Chondrocyte (in vitro differentiated cells): ENCODE measurements around the gene SORT1. TPM values are rescaled to one million over a fixed set of nuclear protein-coding genes. Genes with fewer than 3 reads are reported as not detected.

Experiments used
- DNase-seq: peaks from one replicate; pipeline ENCODE4 v3.0.0; 2021; ENCODE audit warnings: mixed read lengths, low spot score
- H3K27ac Mint-ChIP-seq: one replicate; pipeline ENCODE4 v1.8.0; 2021; ENCODE audit warnings: mild to moderate bottlenecking, moderate library complexity, mixed read lengths; ENCODE audit not compliant: unreplicated experiment
- H3K27me3 Mint-ChIP-seq: 2 replicates; pipeline ENCODE4 v1.8.0; 2021; ENCODE audit warnings: low read depth, mixed read lengths
- H3K36me3 Mint-ChIP-seq: 2 replicates; pipeline ENCODE4 v1.8.0; 2021; ENCODE audit warnings: low read depth, mixed read lengths
- H3K4me1 Mint-ChIP-seq: 2 replicates; pipeline ENCODE4 v1.8.0; 2021; ENCODE audit warnings: low read depth, mild to moderate bottlenecking, mixed read lengths
- H3K4me3 Mint-ChIP-seq: one replicate; pipeline ENCODE4 v1.8.0; 2021; ENCODE audit warnings: mild to moderate bottlenecking, moderate library complexity, mixed read lengths; ENCODE audit not compliant: unreplicated experiment
- H3K9me3 Mint-ChIP-seq: 2 replicates; pipeline ENCODE4 v1.8.0; 2021; ENCODE audit warnings: low read depth, mixed read lengths
- total RNA-seq: library from RNA; stranded (reverse); gene quantifications from 3 replicates; pipeline ENCODE4 v1.2.1, GENCODE V29; 2021
- TF ChIP-seq, protein P1 (sequence below): fragments of 200-600 bp; sonication (generic); IDR thresholded peaks from 2 replicates; pipeline ENCODE4 v1.5.0; 2021; ENCODE audit warnings: antibody characterized with exemption, mild to moderate bottlenecking, moderate library complexity

SORT1 gene
- total RNA-seq, 1 donor from 2014 or later = 107 TPM

DNA sequence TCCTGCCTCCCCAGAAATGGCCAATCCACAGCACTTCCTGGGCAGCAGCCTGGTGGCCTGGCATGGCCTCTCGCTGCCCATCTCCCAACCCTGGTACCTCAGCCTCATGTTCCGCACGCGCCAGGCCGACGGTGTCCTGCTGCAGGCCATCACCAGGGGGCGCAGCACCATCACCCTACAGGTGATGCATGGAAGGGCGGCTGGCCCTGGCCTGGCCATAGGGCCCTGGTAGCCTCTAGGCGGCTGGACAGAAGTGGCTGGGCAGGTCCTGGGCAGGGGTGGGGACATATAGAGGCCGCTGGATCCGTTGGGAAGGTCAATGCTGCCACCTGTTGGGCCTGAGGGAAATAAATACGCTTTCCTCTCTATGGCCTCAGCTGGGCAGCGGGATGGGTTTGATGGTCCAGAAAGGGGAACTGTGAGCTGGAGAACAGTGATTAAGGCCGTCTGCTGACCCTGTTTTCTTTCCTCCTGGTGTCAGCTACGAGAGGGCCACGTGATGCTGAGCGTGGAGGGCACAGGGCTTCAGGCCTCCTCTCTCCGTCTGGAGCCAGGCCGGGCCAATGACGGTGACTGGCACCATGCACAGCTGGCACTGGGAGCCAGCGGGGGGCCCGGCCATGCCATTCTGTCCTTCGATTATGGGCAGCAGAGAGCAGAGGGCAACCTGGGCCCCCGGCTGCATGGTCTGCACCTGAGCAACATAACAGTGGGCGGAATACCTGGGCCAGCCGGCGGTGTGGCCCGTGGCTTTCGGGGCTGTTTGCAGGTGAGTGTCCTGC lies 133.9 kb downstream of the SORT1 start:
- DNase-seq = no peak

DNA sequence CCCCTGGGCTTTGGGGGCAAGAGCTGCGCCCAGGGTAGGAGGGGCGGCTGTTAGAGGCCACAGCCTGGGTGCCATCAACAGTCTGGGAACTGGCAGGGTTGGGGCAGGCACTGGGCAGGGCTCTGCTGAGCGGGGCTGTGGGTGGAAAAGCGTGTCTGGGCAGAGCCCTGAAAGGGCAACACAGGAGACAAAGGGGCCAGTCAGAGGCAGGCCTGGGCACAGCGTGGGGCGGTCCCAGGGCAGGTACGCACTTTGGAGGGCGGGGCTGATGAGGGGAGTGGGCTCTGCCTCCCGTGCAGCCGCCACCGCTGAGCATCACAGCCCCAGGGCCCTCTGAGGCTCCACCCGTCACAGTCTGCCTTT lies 134.5 kb downstream of the SORT1 start:
- no peaks in the 10 kb centered on the region for H3K27me3 Mint-ChIP-seq
- H3K27ac Mint-ChIP-seq = no peak overlapping the region
- no peak overlapping the region for H3K4me3 Mint-ChIP-seq
- peaks cover 2% of the 10 kb centered on the region for H3K36me3 Mint-ChIP-seq
- no peak for DNase-seq
- H3K4me1 Mint-ChIP-seq = peaks cover 15% of the 10 kb centered on the region
- no peaks in the 10 kb centered on the region for H3K9me3 Mint-ChIP-seq
- TF ChIP-seq, protein P1, sequence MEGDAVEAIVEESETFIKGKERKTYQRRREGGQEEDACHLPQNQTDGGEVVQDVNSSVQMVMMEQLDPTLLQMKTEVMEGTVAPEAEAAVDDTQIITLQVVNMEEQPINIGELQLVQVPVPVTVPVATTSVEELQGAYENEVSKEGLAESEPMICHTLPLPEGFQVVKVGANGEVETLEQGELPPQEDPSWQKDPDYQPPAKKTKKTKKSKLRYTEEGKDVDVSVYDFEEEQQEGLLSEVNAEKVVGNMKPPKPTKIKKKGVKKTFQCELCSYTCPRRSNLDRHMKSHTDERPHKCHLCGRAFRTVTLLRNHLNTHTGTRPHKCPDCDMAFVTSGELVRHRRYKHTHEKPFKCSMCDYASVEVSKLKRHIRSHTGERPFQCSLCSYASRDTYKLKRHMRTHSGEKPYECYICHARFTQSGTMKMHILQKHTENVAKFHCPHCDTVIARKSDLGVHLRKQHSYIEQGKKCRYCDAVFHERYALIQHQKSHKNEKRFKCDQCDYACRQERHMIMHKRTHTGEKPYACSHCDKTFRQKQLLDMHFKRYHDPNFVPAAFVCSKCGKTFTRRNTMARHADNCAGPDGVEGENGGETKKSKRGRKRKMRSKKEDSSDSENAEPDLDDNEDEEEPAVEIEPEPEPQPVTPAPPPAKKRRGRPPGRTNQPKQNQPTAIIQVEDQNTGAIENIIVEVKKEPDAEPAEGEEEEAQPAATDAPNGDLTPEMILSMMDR = no peak

More for the DNA sequence above, 133.9 kb downstream of the SORT1 start:
- peaks cover 15% of the 10 kb centered on the region for H3K4me1 Mint-ChIP-seq
- TF ChIP-seq, protein P1 = peak; percentile 99
- no peak overlapping the region for H3K4me3 Mint-ChIP-seq
- no peaks in the 10 kb centered on the region for H3K9me3 Mint-ChIP-seq
- peaks cover 2% of the 10 kb centered on the region for H3K36me3 Mint-ChIP-seq
- no peak overlapping the region for H3K27ac Mint-ChIP-seq
- no peaks in the 10 kb centered on the region for H3K27me3 Mint-ChIP-seq

DNA sequence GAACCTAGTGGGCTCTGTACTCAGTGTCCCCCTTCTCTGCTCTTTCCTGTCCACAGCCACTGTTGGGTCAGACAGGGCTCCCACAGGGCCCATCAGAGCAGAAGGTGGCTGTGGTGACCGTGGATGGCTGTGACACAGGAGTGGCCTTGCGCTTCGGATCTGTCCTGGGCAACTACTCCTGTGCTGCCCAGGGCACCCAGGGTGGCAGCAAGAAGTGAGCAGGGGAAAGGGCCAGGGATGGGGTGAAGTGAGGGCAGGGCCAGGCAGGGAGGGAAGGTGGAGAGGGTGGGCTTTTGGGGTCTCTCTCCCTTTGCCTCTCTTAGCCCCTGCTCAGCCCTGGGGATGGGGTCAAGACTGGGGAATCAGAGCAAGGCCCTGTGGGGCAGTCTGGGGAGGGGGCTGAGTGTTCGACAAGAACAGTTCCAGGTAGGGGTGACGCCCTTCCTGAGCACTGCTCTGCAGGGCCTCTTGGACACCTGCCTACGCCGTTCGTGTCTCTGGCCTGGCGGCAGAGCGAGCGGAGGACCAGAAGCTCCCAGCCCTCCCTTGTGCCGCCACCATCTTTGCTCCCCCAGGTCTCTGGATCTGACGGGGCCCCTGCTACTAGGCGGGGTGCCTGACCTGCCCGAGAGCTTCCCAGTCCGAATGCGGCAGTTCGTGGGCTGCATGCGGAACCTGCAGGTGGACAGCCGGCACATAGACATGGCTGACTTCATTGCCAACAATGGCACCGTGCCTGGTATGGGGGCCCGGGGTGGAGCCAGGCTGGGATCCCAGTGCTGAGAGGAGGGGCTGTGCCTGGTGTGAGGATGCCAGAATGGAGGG lies 135.3 kb downstream of the SORT1 start:
- DNase-seq = peak; percentile 80
- TF ChIP-seq, protein P1 = no peak
- no peaks in the 10 kb centered on the region for H3K36me3 Mint-ChIP-seq
- no peaks in the 10 kb centered on the region for H3K9me3 Mint-ChIP-seq
- no peak overlapping the region for H3K4me3 Mint-ChIP-seq
- no peak overlapping the region for H3K27ac Mint-ChIP-seq
- no peaks in the 10 kb centered on the region for H3K27me3 Mint-ChIP-seq
- peaks cover 12% of the 10 kb centered on the region for H3K4me1 Mint-ChIP-seq

GRCh38 chr1:109261578-109261977 lies 136.1 kb downstream of the SORT1 start:
- no peak overlapping the region for H3K27ac Mint-ChIP-seq
- no peak overlapping the region for H3K4me3 Mint-ChIP-seq
- H3K27me3 Mint-ChIP-seq = no peaks in the 10 kb centered on the region
- H3K4me1 Mint-ChIP-seq = peaks cover 5% of the 10 kb centered on the region
- TF ChIP-seq, protein P1 = no peak
- H3K9me3 Mint-ChIP-seq = no peaks in the 10 kb centered on the region
- no peaks in the 10 kb centered on the region for H3K36me3 Mint-ChIP-seq
- no peak for DNase-seq

DNA sequence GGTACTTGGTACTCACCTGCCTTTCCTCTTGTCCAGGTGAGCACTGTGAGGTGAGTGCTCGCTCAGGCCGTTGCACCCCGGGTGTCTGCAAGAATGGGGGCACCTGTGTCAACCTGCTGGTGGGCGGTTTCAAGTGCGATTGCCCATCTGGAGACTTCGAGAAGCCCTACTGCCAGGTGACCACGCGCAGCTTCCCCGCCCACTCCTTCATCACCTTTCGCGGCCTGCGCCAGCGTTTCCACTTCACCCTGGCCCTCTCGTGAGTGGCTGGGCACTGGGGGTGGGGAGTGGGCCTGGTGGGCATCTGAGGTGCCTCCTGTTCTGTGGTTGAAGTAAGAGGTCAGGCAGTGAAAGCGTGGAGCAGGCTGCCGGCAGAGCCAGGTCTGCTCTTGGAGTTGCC lies 136.7 kb downstream of the SORT1 start:
- DNase-seq = peak; percentile 79
- Mint-ChIP-seq H3K9me3 (no peaks in the 10 kb centered on the region), H3K27me3 (no peaks in the 10 kb centered on the region), H3K27ac (no peak overlapping the region), H3K4me3 (no peak overlapping the region), H3K4me1 (peaks cover 5% of the 10 kb centered on the region), H3K36me3 (no peaks in the 10 kb centered on the region)
- TF ChIP-seq, protein P1 = no peak
